HG03066 (cell line): ENCODE results near the gene RNF25.
A peak's percentile ranks its signal among the peaks of the same experiment; 100 is the strongest.
"Not testable (repeated sequence)": the region's sequence is repeated elsewhere in the genome, so short reads cannot be mapped to it uniquely, and the experiment has no call there.

Source experiments
- ATAC-seq: cut with Tn5 transposase; IDR thresholded peaks from one replicate; pipeline ENCODE4 v1.9.1; 2021; ENCODE audit warnings: low read depth; ENCODE audit not compliant: unreplicated experiment

Gene RNF25

DNA sequence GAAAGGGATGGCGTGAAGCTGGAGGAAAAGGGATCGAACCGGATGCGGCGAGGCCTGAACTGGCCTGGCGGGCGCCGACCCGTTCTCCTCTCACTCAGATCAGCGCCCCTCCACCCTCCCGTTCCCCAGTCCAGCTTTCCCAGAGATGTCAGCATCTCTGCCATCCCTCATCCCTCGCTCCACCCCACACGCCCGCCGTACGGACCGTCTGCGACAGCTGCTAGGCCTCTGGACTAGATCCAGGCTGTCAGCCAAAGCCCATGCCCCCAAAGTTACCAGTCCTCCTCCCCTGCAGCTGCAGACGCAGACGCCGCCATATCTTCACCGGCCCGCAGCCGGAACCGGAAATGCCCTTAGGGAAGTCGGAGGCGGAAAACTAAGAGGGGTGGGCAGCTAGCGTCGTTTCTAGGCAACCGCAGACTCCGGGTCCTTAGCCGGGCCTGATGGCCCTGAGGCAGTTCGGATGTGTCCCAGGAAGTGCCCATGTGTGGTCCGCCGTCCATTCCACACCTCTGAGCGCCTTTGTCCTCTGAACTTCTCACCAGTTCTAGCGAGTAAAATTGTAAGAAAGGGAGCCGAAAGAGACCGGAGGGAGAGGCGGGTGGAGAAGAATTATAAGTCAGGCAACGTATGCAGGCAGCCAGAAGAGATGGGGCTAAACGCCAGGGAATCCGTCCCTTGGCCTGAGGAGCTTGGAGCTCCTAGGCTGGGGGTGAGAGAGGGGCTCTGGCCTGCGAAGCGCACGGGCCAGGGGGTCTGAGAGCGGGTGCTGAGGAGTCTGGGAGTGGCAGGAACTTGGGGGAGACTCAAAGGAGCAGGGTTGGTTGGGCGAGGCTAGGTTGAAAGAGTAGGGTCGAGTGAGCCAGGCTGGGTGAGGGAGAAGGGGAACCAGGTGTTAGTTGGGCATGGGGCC is at the start of gene RNF25, which contains the start of gene STK36:
TSS of gene RNF25 (minus strand) at position 349 of the 913 bp plus-strand sequence. CDS start at position 317, 32 bp downstream.
TSS of gene STK36 (plus strand) at position 433 of the 913 bp plus-strand sequence. CDS start 744 bp downstream, outside the sequence.
- peak; percentile 98 for ATAC-seq

- no peak for ATAC-seq
Observed at GRCh38 chr2:218721488-218721887, 49.7 kb upstream of the RNF25 start.

DNA sequence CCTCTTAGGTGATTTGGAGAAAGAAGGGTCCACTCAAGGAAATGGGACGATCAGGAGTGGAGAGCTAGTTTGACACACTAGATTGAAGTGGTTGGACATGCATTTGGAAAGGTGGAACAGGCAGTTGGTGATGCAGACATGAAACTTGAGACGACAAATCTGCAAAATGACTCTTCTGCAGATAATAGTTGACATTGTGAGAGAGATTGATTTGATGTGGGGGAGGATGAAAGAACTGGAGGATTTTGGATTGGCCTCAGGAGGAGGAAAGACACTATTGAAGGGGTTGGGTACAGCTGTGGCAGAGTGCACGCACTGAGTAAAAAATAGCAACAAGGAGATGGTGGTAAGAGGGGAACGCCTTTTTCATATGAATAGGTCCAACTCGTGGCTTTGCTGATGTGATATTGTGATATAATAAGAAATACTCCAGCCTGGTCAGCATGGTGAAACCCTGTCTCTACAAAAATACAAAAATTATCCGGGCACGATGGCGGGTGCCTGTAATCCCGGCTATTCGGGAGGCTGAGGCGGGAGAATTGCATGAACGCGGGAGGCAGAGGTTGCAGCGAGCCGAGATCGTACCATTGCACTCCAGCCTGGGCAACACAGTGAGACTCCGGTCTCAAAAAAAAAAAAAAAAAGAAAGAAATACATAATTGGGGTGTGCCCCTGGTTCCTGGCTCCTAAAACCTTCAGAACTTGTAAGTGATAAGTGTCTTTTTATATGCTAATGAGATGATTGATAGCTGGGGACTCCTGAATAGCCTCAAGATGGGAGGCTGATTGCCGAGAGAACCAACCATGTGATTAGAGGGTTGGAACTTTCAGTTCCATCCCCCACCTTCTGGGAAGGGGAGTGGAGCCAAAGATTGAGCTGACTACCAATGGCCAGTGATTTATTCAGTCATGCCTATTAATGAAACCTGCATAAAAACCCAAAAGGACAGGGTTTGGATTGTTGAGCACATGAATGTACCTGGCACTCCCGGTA is 48.5 kb upstream of the RNF25 start:
- ATAC-seq = no peak

- ATAC-seq = no peak
Observed at GRCh38 chr2:218719457-218719856, 47.7 kb upstream of the RNF25 start.

DNA sequence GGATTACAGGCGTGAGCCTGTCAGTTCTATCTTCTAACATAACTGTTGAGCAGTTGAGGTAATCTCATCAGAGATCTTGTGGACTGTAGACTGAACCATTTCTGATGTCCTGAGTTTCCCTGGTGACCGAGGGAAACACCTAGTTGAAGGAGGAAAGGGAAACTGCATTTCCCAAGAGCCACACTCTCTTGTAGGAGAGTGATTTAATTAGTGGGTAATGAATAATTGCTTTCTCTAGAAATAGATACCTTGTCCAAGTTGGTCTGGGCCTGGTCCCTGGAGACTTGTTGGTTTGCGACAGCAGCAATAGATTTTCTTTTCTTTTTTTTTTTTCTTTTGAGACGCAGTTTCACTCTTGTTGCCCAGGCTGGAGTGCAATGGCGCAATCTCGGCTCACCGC is 46.3 kb upstream of the RNF25 start:
- no peak for ATAC-seq

DNA sequence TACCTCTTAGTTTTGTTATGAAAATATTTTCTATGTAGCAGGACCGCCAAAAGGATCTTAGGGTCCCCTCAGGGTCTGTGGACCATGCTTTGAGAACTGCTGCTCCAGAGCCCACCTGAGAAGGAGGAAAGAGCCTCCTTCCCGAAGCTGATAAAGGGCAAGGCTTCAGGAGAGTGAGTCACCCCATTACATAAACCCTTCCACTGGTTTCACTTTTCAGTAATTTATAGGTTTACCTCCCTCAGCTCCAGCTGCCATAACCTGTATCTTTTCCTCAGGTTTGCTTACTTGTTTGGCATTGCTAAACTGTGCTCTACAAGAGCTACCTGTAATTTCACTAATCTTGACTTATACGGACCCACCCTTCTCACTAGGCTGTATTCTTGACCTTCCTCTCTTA is 45.5 kb upstream of the RNF25 start:
- no peak for ATAC-seq

DNA sequence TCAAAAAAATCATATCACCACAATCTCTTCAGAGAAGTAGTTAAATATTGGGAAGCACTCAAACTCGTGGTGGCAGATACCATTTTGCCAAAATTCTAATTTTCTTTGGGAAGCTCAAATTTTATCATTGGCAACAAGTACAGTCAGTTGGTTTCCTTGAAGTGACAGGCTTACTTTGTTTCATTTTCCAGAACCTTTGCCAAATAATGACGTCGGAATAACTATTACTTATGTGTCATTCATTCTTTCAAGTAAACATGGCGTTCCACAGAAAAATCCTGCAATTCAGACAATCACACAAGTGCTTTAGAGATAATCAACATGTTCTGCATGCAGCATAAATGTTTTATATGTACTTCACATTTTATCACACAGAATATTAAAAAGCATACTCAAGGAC is 44.3 kb upstream of the RNF25 start:
- ATAC-seq = no peak

GRCh38 chr2:218713922-218714321 is 42.1 kb upstream of the RNF25 start:
- no peak for ATAC-seq

DNA sequence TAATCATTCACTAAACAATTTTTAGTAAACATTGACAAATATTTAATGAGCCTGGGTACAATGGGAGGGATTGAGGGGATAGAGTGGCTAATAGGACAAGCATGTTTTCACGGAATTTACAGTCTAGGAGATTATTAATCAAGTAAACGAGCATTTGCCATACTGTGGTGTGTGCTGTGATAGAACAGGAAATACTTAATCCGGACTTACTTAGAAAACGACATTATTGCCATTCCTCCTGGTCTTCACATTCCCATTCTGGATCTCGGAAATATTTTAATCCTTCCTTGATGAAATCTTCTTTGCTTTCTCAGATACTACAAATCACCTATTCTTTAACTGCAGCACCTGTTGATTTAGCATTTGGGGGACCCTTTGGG is 39.7 kb upstream of the RNF25 start:
- no peak for ATAC-seq

DNA sequence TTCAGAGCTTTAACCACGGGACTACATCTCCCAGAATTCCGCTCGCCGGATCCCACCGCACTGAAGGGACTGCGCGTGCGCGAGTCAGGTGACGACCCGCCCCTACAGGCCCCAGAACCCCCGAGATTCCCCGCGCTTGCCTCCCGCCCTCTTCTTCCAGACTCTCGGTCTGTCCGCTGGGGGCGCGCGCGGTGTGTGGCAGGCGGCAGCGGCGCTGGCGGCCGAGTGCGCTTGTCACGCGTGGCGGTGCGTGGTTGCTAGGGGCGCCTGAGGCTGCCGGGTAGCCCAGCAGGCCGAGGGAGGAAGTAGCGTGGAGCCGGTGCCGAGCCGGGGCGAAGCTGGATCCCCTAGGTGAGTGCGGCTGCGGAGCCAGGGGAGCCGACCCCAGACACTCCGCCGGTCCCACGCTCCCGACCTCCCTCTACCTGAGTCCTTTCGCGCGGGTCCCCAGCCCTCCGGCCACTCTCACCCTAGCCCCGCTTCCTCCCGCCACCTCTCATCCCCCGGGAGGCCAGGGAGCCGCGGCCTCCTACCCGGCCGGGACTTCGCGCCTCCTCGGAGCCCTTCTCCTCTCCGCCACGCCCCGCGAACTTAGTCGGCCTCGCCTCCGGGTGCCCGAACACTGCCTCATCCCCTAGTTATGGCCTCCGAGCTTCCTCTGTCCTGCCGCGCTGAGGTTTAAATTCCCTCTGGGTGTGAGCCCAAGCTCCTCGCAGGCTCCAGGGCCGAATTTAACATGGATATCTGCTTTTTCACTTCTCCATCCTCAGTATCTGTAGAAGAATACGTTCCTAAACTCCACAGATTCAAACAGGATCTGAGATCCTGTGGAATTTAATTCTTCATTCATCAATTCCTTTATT is 39.1 kb upstream of the RNF25 start, which contains the start of gene TTLL4:
TSS of gene TTLL4 (plus strand) at position 149 of the 863 bp plus-strand sequence. CDS start 26,842 bp downstream, outside the sequence.
- peak; percentile 90 for ATAC-seq

- no peak for ATAC-seq
Observed at GRCh38 chr2:218710334-218710686, 38.5 kb upstream of the RNF25 start.

GRCh38 chr2:218709908-218710307 is 38.1 kb upstream of the RNF25 start:
- no peak for ATAC-seq

- no peak for ATAC-seq
Observed at GRCh38 chr2:218708086-218708485, 36.3 kb upstream of the RNF25 start.

- no peak for ATAC-seq
Observed at GRCh38 chr2:218703341-218703740, 31.5 kb upstream of the RNF25 start.

DNA sequence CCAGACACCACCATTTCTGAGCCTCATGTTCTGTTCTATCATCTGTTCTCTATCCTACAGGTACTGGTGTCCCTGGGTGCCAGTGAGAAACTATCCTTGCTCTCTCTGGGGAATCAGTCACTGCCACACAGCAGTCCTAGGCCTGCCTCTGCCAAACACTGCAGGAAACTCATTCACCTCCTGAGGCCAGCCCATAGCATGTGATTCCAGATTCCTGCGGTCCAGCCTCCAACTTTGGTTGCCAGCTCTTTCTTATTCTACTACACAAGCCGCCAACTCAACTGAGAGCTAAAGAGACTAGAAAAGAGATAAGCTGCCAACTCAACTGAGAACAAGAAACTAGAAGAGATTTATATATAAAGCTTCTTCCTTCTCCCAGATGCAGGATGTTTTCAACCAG is 30.0 kb upstream of the RNF25 start:
- no peak for ATAC-seq

GRCh38 chr2:218698885-218699284 is 27.1 kb upstream of the RNF25 start:
- ATAC-seq = no peak

DNA sequence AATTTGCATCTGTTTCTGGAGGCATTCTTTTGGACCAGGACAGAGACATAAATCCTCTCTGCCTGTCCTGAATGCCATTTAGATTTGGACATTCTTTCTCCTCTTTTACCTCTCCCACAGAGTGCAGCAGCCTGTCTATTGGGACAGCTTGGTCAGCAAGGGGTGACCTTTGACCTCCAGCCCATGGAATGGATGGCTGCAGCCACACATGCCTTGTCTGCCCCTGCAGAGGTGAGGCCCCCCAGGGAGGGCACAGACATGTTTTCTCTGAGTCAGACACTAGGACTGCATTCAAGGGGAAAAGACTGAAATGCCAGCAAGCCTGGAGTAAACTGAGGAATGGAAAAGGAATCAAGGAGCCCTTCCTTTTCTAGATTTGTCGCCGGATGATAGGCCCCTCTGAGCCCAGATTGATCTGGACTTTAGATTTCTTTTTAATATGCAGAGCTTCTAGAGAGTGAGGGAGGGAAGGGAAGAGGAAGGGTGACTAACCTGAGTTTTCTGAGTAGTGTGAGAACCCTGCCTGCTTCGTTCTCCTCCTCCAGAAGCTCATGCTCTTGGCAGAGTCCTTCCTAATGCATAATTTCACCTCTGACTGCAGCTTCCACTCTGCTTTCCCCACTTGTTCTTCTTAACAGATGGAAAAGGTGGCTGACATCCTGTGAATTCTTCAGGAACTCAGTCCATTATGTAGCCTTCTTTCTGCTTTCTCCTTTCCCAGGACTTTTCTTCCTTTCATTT is 22.8 kb upstream of the RNF25 start:
- no peak for ATAC-seq

GRCh38 chr2:218691234-218691633 is 19.4 kb upstream of the RNF25 start:
- no peak for ATAC-seq

DNA sequence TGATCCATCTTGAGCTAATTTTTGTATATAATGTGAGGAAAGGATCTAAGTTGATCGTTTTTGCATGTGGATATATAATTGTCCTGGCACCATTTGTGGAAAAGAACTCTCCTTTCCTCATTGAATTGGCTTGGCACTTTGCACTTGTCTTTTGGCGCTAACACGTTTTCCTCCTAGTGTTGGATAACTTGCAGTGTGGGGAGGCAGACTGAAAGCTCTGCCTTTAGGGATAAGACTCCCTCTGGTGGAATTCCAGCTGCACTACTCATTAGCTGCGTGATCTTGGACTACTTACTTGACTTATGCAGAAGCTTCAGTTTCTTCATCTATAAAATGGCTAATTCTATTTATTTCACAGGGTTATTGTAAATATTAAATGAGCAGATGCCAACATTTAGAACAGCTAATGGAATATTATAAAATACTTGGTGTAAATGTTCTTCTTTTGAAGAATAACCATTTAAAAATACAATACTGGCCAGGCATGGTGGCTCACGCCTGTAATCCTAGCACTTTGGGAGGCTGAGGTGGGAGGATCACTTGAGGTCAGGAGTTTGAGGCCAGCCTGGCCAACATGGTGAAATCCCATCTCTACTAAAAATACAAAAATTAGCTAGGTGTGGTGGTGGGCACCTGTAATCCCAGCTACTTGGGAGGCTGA is 15.7 kb upstream of the RNF25 start:
- not testable (repeated sequence) for ATAC-seq
